NCI-H748 treated with DMSO at 0.1 percent for 48 hours (cell line): Measurements from ENCODE around the gene NKTR.
A peak's percentile ranks its signal among the peaks of the same experiment; 100 is the strongest.
"Not testable (repeated sequence)": the region's sequence is repeated elsewhere in the genome, so short reads cannot be mapped to it uniquely, and the experiment has no call there.

Source experiments
- DNase-seq: peaks from one replicate; lab custom pipeline; 2025; lab: John Stamatoyannopoulos, UW

The NKTR gene

DNA sequence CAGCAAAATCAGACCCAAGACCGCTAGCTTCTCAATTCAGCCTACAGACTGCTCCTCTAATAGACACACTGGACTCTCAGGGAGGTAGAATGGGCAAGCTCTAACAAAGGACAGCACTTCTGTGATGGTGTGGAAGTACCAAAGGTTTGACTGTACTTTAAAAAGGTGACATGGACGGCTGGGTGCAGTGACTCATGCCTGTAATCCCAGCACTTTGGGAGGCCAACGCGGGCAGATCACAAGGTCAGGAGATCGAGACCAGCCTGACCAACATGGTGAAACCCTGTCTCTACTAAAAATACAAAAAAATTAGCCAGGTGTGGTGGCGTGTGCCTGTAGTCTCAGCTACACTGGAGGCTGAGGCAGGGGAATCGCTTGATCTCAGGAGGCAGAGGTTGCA lies 3.4 kb upstream of the NKTR start:
- DNase-seq, result not testable (repeated sequence)

DNA sequence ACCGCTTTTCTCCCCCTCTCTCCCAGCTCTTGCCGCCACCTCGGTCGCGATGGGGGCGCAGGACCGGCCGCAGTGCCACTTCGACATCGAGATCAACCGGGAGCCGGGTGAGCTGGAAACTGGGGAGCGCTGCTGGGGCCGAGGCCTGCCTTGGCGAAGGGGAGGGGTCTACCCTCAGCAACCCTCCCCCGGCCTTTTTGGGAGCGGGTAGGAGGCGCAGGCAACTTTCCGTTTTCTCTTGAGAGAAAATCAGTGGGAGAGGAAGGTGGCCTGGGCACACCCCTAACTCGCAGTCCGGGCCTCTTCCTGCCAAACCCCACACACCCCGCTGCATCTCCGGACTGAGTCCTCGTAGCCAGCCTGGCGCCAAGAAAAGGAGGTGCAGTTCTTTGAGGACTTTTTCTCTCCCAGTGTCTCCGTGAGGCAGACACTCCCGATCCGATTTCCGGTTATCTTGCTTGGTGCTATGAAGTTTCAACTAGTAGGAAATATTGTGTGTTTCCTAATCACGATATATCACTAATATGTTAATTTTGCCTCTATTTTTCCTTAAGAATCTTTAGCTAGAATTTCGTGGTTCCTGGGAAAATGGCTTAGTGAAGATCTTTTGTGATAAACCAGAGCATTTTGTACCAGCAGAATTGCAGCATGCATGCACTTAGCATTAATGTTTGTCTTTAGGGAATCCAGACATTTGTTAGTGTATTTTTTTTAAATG lies 631 bp downstream of the NKTR start:
- DNase-seq, result peak; percentile 20

DNA sequence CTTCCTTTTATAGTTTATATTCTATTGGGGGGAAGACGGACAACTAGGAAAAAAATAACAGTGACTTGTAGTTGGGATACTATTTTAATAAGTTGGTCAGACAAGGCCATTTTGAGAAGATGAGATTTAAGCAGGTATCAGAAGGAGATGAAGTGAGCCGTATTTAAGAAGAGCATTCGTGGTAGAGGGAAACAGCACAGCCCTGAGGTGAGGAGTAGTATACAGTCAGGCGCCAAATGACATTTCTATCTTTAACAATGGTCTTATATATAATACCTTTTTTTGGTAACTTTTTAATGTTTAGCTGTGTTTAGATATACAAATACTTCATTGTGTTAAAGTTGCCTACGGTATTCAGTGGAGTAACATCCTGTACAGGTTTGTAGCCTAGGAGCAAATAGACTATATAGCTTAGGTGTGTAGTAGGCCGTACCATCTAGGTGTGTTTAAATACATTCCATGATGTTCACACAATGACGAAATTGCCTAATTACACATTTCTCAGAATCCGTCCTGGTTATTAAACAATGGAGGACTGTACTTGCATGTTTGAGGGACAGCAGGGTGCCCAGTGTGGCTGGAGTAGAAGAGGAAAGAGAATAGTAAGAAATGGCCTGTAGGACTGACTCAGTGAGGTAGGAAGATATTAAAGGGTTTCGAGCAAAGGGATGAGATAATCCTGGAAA lies 1.6 kb downstream of the NKTR start:
- peak; percentile 4 for DNase-seq

DNA sequence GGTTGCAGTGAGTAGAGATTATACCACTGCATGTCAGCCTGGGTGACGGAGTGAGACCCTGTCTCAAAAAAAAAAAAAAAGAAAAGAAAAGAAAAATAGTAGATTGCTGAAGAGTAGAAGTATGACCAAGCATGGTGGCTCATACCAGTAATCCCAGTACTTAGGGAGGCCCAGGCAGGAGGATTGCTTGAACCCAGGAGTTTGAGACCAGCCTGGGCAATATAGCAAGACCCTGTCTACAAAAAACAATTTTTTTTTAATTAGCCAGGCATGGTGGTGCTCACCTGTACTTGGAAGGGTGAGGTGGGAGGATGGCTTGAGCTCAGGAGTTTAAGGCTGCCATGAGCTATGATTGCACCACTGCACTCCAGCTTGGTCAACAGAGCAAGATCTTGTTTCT lies 2.5 kb downstream of the NKTR start:
- no peak for DNase-seq

DNA sequence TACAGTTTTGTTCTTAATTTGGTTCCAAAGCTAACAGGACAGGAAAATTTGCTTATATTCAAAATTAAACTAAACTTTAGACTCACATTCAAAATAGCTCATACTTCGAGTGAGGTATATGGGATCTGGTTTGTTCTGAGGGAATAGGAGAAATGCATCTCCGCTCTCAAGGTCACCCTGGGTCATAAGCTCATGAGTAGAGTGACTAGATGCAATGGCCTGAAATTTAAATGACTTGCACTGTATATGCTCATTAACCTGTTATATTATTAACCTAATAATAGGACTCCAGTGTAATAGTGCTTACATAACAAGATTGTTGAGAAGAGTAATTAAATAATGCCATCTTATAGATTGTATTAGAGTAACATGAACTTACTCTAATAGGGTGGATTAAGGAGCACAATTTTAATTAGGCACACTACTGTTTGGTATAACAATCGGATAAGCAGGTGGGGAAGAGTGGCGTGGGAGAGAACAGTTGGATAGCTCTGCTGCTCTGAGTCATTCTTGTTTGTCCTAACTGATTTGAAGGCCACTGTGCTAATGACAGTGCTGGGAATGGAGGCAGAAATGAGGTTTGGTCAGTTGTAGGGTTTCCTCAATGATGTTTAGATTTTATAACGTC lies 5.2 kb downstream of the NKTR start:
- DNase-seq, result no peak

DNA sequence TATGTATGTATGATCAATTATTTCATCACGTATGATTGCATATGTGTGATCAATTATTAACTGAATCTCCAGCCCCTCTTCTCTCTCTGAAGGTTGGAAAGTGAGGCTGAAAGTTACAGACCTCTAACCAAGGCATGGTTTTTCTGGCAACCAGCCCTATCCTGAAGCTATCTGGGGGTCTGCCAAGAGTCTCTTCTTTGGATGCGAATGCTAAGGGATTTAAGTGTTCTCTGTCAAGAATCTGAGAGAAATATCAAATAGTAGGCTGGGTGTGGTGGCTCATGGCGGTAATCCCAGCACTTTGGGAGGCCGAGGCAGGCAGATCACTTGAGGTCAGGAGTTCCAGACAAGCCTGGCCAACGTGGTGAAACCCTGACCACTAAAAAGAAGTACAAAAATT lies 8.1 kb downstream of the NKTR start:
- DNase-seq, result no peak

DNA sequence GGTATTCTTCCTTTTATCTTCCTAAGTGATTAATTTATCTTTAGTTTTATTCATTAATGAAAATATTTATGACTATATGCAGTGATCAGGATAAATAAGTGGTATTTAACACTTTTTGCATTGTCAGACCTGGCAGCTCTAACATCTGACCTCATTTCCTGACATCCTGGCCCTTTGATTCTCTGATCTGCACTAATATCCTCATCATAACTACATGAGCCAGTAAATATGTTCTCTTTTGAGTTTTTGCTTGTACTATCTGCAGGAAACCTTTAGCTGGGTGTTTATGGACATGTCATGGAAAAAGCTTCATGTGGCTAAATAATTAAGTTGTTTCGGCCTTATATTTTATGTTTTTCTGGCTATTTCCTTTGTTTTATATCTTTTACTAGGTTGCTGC lies 10.5 kb downstream of the NKTR start:
- DNase-seq, result no peak

DNA sequence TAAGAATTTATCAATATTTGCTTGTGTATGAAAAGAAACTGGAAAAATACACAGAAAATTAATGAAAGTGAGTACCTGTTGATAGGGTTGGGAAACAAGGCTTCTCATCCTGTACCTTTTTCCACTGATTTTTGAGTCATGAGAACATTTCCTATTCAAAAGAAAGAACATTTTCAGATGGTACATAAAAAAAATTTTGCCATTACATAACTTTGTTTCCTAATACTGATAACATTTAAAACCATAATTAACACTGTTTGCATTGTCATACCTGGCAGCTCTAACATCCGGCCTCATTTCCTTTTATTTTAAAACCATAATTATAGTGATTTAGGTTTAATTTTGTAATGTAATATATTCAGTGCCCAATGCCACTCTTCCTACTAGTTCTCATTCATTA lies 11.7 kb downstream of the NKTR start:
- no peak for DNase-seq

DNA sequence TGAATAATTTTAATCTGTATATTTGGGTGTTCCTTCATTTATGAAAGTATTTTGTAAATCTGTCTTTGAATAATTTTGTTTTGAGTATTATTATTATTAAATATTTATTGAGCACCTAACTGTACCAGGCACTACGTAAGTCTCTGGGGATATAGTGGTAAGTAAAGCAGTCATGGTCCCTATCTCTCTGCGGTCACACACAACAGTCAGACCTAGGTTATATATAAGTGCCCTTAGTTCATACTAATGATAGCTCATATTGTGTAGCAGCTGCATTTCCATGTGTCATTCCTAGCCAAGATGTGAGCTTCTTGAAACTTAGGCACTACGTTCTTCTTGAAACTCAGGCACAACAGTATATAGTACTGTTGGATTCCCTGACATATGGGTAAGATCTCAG lies 12.4 kb downstream of the NKTR start:
- DNase-seq, result no peak

DNA sequence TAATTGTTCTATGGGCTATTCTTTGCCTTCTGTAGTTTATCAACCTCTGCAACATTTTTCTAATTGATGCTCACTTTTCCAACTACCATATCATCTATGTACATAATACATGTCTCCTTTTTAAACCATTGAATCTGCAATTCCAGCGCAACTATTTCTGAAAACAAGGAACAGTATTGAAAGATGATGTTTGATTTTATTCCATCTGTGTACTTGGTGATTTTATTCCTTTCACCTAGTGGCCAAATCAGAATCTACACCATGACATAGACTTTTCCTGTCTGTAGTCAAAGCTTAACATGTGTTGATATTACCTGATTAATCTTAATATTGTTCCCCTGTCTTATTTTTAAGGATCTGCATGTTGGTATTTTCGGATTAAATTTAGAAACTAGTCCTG lies 13.0 kb downstream of the NKTR start:
- no peak for DNase-seq

DNA sequence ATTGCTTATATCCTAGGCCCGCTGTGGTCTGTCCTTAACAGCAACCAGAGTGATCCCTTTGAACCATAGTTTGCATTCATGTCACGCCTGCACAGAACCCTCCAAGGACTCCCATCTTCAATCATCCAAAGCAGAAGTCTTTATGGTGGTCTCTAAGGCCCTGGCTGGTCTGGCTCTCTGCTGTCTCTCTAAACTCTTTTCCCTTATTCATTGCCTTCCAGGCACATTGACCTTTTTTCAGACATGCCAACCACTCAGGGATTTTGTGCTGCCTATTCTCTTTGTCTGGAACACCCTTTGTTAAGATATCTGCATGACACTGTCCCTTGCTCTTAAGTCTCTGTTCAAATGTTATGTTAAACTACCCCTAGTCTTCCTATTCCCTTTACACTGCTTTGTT lies 31.1 kb downstream of the NKTR start:
- DNase-seq, result no peak

DNA sequence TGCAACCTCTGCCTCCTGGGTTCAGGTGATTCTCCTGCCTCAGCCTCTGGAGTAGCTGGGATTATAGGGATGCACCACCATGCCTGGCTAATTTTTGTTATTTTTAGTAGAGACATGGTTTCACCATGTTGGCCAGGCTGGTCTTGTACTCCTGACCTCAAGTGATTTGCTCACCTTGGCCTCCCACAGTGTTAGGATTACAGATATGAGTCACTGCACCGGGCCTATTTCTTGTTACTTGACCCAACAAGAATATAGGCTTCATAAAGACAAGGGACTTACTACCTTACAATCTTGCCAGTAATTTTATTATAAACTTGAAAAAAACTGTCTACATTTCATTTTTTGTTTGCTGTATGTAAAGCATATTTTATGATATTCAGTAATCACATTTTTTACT lies 31.7 kb downstream of the NKTR start:
- DNase-seq, result no peak

DNA sequence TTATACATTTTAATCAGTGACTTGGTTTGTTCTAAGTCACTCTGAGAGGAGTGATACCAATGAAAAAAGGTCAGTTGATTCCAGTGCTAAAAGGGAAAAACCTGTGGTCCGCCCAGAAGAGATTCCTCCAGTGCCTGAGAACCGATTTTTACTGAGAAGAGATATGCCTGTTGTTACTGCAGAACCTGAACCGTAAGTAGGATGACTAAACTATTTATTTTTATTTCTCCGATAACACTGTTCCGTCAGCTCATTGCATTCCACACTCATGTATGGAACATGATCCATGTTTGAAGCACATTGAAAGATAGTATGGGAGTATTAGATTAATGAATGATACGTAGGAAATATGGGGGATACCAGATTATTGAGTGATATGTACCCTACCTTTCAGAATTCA lies 33.1 kb downstream of the NKTR start:
- no peak for DNase-seq

DNA sequence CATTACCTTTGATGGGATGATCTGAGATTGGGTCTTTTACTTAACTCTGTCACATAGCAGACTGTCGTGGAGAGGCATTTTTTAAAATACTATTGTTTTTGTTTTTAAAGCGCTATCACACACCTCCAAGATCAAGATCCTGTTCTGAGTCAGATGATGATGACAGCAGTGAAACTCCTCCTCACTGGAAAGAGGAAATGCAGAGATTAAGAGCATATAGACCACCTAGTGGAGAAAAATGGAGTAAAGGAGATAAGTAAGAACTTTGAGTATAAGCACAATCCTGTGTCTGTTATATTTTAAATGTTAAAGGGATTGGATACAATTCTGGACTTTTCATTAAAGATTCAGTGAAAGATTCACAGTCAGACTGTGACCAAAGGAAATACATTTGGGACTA lies 34.6 kb downstream of the NKTR start:
- DNase-seq, result no peak

DNA sequence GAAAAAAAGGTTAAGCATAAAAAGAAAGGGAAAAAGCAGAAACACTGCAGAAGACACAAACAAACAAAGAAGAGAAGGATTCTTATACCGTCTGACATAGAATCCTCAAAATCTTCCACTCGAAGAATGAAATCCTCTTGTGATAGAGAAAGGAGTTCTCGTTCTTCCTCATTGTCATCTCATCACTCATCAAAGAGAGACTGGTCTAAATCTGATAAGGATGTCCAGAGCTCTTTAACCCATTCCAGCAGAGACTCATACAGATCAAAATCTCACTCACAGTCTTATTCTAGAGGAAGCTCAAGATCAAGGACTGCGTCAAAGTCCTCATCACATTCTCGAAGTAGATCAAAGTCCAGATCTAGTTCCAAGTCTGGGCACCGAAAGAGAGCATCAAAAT lies 36.5 kb downstream of the NKTR start:
- DNase-seq, result no peak

DNA sequence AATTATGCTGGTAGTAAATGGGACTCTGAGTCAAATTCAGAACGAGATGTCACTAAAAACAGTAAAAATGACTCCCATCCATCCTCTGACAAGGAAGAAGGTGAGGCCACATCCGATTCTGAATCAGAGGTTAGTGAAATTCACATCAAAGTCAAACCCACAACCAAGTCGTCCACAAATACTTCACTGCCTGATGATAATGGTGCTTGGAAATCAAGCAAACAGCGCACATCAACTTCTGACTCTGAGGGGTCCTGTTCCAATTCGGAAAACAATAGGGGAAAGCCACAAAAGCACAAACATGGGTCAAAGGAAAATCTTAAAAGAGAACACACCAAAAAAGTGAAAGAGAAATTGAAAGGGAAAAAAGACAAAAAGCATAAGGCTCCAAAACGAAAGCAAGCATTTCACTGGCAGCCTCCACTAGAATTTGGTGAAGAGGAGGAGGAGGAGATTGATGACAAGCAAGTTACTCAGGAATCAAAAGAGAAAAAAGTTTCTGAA lies 37.9 kb downstream of the NKTR start:
- no peak for DNase-seq

DNA sequence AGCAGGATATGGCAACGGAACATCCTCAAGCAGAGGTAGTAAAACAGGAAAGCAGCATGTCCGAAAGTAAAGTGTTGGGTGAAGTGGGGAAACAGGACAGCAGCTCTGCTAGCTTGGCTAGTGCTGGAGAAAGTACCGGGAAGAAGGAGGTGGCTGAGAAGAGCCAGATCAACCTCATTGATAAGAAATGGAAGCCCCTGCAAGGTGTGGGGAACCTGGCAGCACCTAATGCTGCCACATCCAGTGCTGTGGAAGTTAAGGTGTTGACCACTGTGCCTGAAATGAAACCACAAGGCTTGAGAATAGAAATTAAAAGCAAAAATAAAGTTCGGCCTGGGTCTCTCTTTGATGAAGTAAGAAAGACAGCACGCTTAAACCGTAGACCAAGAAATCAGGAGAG lies 38.7 kb downstream of the NKTR start:
- no peak for DNase-seq

DNA sequence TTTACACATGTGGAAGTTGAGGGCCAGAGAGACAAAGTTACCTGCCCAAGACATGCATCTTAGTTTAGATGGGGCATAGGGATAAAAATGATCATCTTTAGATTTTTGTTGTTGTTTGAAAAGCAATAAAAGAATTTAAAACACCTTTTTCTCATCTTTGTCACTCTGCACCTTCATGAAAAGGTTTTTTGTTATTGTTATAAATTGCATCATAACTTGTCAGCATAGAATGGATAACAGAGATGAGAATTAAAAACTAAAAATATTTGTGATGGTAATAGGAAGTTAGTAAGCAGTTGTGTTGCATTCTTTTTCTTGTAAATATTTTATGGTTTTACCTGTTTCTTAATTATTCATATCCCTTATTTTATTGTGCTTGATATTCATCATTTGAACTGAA lies 39.6 kb downstream of the NKTR start:
- no peak for DNase-seq

DNA sequence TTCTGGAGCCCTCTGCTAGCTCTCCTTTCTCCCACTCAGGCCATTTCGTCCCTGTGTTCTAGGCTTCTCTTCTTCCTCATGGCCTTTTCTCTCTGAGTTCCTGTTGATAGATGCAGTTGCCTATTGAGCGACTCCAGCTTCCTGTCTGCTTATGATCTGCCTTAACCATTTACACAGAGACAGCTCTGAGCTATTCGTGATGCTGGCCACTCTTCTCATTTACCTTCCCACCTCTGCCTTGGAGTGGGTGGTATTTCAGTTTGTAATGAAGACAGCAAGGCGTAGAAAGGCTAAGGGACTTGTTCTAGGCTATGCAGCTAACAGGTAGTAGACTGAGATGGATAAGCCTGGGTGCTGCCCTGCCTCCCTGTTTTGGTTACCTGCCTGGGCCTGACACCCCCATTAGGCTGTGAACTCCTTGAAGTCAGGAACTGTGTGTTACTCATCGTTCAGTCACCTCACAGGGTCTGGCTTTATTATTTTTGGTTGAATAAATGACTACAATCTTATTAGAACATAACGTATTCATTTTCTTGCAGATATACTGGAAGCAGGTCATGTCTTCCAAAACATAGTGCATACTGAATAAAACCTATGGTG lies 40.4 kb downstream of the NKTR start:
- no peak for DNase-seq

DNA sequence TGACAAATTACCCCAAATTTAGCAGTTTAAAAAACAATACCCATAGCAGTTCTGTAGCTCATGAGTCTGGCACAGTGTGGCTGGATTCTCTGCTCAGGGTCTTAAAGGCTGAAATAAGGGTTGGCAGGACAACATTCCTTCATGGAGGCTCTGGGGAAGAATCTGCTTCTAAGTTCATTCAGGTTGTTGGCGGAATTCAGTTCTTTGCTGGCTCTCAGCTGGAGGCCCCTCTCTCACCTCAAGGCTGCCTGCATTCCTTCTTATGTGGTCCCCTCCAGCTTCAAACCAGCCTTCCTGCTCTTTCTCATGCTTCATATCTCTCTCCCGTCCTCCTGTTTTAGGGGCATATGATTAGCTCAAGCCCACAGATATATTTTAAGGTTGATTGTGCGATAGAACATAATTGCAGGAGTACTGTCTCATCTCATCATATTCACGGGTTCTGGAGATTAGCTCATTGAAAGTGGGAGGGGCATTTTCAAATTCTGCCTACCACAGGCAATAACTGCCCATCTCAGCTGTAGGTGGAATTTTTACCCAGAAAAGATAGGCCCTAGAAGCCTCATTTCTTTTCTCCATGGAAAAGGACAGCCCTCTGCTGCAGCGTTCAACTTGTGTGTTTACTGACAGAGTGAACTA lies 47.5 kb downstream of the NKTR start:
- DNase-seq, result no peak

DNA sequence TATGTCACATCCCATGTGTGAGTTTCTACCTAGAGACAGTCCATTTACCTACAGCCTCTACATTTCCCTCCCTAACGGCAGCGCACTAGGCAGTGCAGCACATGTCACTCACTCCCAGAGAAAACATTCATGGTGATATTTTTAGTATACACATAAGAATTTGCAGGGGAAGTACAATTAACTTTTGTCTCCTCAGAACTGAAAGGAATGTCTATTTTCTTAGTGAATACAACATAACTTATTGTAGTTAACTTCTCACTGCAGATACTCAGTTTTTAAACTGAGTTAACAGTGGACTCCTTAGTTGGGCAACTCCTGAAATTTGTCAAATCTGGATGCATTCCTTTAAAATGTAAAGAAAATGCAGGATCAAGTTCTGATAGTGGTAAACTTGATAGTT lies 48.5 kb downstream of the NKTR start:
- DNase-seq, result no peak

DNA sequence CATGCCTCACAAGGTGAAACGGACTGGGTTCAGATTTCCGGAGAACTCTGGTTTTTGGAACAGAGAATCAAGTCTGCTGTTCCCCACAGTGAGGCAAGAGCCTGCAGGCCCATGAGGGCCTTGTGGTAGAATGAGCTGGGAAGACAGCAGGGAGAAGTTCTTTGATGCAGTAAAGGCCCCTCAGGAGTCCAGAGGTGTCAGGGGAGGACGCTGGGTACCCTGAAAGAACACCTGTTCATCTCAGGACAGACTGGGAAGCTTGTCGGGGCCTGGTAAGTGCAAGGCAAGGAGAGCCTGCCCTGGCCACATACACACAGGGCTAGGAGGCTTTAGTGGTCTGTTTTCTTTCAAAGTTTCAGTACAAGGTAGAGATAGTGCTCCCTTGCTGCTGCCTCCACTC lies 49.3 kb downstream of the NKTR start:
- no peak for DNase-seq
